A673 (cell line): ENCODE measurements around the gene SBSN. TPM values are rescaled to one million over a fixed set of nuclear protein-coding genes. Genes with fewer than 3 reads are reported as not detected.
A peak's percentile ranks its signal among the peaks of the same experiment; 100 is the strongest.

Experiments used
- BruUV-seq: library from RNA; stranded (reverse); fragments of 400-500 nt; replicated peaks from 2 replicates; lab custom pipeline; 2021; lab: Mats Ljungman, UMichigan
- CTCF ChIA-PET: fragments of 300-600 bp; sonication (Branson Sonifier 250); formaldehyde crosslinking; loops from one replicate; lab custom pipeline; 2022; ENCODE audit warnings: antibody characterized with exemption; lab: Charles Lee
- POLR2A ChIA-PET: fragments of 300-600 bp; sonication (Branson Sonifier 250); formaldehyde crosslinking; loops from one replicate; lab custom pipeline; 2022; ENCODE audit warnings: antibody characterized with exemption; ENCODE audit not compliant: low non-redundant PET; lab: Charles Lee
- DNase-seq: peaks from one replicate; pipeline ENCODE4 v3.0.0-alpha.2; 2015; ENCODE audit warnings: low spot score
- H3K27ac ChIP-seq: fragments of 200-600 bp; sonication (generic); 2 replicates; pipeline ENCODE4 v1.5.1; 2016; ENCODE audit warnings: mixed run types, low read depth, mild to moderate bottlenecking, mixed read lengths, antibody characterized with exemption, low read length; ENCODE audit not compliant: poor library complexity, severe bottlenecking
- H3K27me3 ChIP-seq: fragments of 200-600 bp; sonication (generic); replicated peaks from 2 replicates; pipeline ENCODE4 v1.6.1; 2017; ENCODE audit warnings: mixed run types, low read depth, mild to moderate bottlenecking, mixed read lengths, antibody characterized with exemption, low read length; ENCODE audit not compliant: insufficient read depth, poor library complexity
- H3K36me3 ChIP-seq: fragments of 200-600 bp; sonication (generic); 2 replicates; pipeline ENCODE4 v1.6.1; 2016; ENCODE audit warnings: mixed run types, mild to moderate bottlenecking, mixed read lengths, antibody characterized with exemption, low read length; ENCODE audit not compliant: insufficient read depth, poor library complexity, severe bottlenecking
- H3K4me1 ChIP-seq: fragments of 200-600 bp; sonication (generic); 2 replicates; pipeline ENCODE4 v1.6.1; 2017; ENCODE audit warnings: mixed run types, mild to moderate bottlenecking, mixed read lengths, antibody characterized with exemption, low read length; ENCODE audit not compliant: insufficient read depth, poor library complexity, severe bottlenecking
- H3K4me3 ChIP-seq: fragments of 200-600 bp; sonication (generic); 2 replicates; pipeline ENCODE4 v1.5.1; 2016; ENCODE audit warnings: low read depth, mixed run types, mild to moderate bottlenecking, mixed read lengths, low read length; ENCODE audit not compliant: poor library complexity, severe bottlenecking
- H3K9me3 ChIP-seq: fragments of 200-600 bp; sonication (generic); 2 replicates; pipeline ENCODE4 v1.6.1; 2016; ENCODE audit warnings: mixed run types, low read depth, mild to moderate bottlenecking, mixed read lengths, antibody characterized with exemption, low read length; ENCODE audit not compliant: poor library complexity, severe bottlenecking
- EZH2 ChIP-seq: fragments of 200-600 bp; sonication (generic); IDR thresholded peaks from 2 replicates; pipeline ENCODE4 v1.6.1; 2017; ENCODE audit warnings: borderline replicate concordance, low read depth, mild to moderate bottlenecking, mixed read lengths, antibody characterized with exemption, low read length; ENCODE audit not compliant: poor library complexity, severe bottlenecking
- intact Hi-C: fragments of 100-400 bp; cut with micrococcal nuclease; formaldehyde crosslinking; loops from one replicate; pipeline ENCODE4 v1.10.0; 2022; ENCODE audit not compliant: unreplicated experiment
- total RNA-seq: library from RNA; stranded (reverse); gene quantifications from 2 replicates; pipeline ENCODE4 v1.2.3, GENCODE V29; 2021
- TF ChIP-seq, protein P1 (sequence below): fragments of 300-800, 200-600 bp; sonication (generic); conservative IDR thresholded peaks from 2 replicates; pipeline ENCODE4 v1.5.1; 2017; ENCODE audit warnings: low read depth, mild to moderate bottlenecking, antibody characterized with exemption, low read length, moderate library complexity, mixed read lengths

SBSN gene
- total RNA-seq, 1 experiment from 2014 or later: not detected

DNA sequence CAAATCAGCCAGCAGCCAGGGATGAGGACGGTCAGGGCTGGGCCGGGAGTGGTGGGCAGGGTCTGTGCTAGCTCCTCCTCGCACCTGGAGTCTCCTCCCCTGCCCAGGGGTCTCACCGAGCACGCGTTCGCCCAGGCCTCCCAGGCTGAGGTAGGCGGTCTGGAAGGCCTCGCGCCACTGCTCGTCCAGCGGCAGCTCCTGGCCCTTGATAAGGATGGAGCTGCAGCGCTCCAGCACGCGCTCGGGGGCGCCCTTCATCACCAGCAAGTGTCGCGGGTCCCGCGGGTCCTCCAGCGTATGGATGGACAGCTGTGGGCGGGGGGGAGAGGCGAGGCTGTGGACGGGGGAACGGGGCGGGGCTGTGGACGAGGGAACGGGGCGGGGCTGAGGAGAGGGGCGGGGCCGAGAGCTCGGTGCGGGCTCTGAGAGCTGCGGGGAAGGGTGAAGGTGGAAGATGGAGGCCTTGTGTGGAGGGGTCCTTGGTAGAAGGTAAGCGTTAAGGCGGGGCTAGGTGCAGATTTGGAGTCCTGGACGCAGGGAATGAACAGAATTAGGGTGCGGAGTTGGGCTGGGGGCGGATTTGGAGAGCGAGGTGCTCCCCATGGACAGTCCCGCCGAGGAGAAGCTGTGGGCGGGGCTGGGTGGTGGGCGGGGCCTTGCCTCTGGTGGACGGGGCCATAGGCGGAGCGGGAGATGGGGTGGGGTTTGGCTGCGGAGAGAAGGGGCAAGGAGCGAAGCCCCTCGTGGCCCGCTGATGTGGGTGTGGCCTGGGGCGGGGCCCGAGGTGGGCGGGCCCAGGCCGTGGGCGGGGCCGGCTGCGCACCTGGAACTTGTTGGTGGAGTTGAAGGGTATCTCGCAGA, 29.7 kb upstream of the SBSN start:
- H3K27me3 ChIP-seq: peaks cover 18% of the 10 kb centered on the region
- no peak overlapping the region for H3K27ac ChIP-seq
- CTCF ChIA-PET: interaction anchor here (0.5 to 0.6 kb wide), 4 partner anchors 10 to 490 kb away, joined by 3 to 4 read pairs (median 3); no protein-coding TSS in a partner anchor
- no peak for TF ChIP-seq EZH2
- TF ChIP-seq, protein P1, sequence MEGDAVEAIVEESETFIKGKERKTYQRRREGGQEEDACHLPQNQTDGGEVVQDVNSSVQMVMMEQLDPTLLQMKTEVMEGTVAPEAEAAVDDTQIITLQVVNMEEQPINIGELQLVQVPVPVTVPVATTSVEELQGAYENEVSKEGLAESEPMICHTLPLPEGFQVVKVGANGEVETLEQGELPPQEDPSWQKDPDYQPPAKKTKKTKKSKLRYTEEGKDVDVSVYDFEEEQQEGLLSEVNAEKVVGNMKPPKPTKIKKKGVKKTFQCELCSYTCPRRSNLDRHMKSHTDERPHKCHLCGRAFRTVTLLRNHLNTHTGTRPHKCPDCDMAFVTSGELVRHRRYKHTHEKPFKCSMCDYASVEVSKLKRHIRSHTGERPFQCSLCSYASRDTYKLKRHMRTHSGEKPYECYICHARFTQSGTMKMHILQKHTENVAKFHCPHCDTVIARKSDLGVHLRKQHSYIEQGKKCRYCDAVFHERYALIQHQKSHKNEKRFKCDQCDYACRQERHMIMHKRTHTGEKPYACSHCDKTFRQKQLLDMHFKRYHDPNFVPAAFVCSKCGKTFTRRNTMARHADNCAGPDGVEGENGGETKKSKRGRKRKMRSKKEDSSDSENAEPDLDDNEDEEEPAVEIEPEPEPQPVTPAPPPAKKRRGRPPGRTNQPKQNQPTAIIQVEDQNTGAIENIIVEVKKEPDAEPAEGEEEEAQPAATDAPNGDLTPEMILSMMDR: peak; percentile 31; the same call in 1 of the 2 replicates
- H3K36me3 ChIP-seq: no peaks in the 10 kb centered on the region
- no peaks in the 10 kb centered on the region for H3K4me1 ChIP-seq
- DNase-seq: peak; percentile 83
- BruUV-seq: no TSS peak
- POLR2A ChIA-PET: interaction anchor here (0.7 kb wide), 1 partner anchor 118 kb away, joined by 8 read pairs; no protein-coding TSS in a partner anchor
- H3K4me3 ChIP-seq: peak overlapping the region; percentile 47
- H3K9me3 ChIP-seq: no peaks in the 10 kb centered on the region
- intact Hi-C loops: no loop called here

DNA sequence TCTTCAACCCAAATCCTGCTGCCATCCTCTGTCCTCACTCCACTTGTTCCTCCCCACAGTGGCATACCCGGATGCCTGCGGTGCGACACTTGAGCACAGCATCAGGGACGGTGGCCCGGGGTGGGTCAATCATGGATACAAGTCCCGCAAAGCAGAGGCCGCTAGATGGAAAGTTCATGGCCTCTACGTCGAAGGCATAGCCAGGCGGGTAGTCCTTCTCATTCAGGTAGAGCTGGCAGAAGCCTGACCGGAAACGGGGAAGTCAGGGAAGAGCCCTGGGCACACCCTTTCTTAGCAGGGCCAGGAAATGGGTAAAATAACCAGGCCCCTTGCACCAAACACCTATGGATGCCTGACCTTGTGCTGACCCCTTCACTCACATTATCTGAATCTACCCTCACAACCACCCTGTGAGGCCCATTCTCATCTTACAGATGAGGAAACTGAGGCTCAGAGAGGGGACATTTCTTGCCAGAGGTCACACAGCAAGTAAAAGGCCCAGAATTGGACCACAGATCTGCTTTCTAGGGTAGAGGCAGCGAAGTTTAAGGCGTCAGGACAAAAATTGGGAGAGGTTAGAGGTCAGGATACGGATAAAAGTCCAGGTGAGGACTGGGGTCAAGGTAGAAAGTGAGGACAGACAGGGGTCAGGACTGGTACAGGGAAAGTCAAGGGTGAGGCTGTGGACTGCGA, 28.9 kb upstream of the SBSN start:
- ChIA-PET CTCF (interaction anchor here (0.5 to 0.9 kb wide), 2 partner anchors 9 to 248 kb away, joined by 3 read pairs; no protein-coding TSS in a partner anchor), POLR2A (no interaction called here)
- Histone ChIP-seq H3K27me3 (peaks cover 15% of the 10 kb centered on the region), H3K27ac (no peak overlapping the region), H3K36me3 (no peaks in the 10 kb centered on the region), H3K4me1 (no peaks in the 10 kb centered on the region), H3K4me3 (no peak overlapping the region), H3K9me3 (no peaks in the 10 kb centered on the region)
- TF ChIP-seq, protein P1: no peak
- TF ChIP-seq EZH2: no peak
- no TSS peak for BruUV-seq
- DNase-seq: no peak
- intact Hi-C loops: no loop called here

DNA sequence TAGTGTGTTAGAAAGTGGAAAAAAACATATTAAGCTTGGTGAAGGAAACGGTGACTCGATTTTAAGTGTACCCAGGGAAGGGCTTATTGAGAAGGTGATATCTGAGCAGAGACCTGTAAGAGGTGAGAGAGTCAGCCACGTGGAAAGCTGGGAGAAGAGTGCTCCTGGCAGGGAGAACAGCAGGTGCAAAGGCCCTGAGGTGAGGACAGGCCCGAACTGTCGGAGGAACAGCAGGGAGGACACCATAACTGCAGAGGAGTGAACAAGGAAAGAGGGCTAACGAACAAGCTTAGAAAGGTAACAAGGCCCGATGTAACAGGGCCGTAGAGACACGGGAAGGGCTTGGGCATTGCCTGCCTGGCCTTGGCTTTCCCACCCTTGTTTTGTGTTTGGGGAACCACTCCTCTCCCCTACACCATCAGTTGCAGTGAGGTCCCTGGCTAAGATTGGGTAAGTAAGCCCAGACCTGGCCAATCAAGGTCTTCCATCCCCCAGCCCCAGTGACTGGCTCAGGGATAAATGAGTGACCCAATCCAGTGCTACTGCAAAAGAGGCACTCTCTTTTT, 28.0 kb upstream of the SBSN start:
- Histone ChIP-seq H3K27ac (no peak overlapping the region), H3K27me3 (peaks cover 13% of the 10 kb centered on the region), H3K36me3 (no peaks in the 10 kb centered on the region), H3K9me3 (no peaks in the 10 kb centered on the region), H3K4me3 (no peak overlapping the region), H3K4me1 (no peaks in the 10 kb centered on the region)
- POLR2A ChIA-PET: no interaction called here
- TF ChIP-seq EZH2: no peak
- CTCF ChIA-PET: interaction anchor here (0.9 kb wide), 1 partner anchor 8 kb away, joined by 3 read pairs; no protein-coding TSS in a partner anchor
- no peak for DNase-seq
- BruUV-seq: no TSS peak
- intact Hi-C loops: no loop called here
